Measurements from ENCODE around the gene C9orf50. TPM values are rescaled to one million over a fixed set of nuclear protein-coding genes. Genes with fewer than 3 reads are reported as not detected.

The C9orf50 gene
- total RNA-seq: 0.27 and 0.43 TPM in 2 replicates
- long read RNA-seq: 0 reads

GRCh38 chr9:129620669-129621295, at the start of gene C9orf50:
C9orf50 (minus strand) TSS chr9:129621101; CDS start chr9:129620574, 527 bp downstream.
- Mint-ChIP-seq H3K4me1 (ENCODE audit: low read depth) (peaks cover 3% of the 10 kb centered on the region), H3K27me3 (peaks cover 16% of the 10 kb centered on the region), H3K9me3 (ENCODE audit: low read depth) (no peaks in the 10 kb centered on the region), H3K36me3 (ENCODE audit: insufficient read depth) (no peaks in the 10 kb centered on the region), H3K27ac (no peak within 1 kb of the TSS), H3K4me3 (ENCODE audit: low read depth) (peak within 1 kb of the TSS; percentile 65)
- DNase-seq (ENCODE audit: low spot score, unreplicated experiment): no peak
- no peak for TF ChIP-seq CTCF (IDR thresholded peaks at IDR 0.05; ENCODE audit: unreplicated experiment)

GRCh38 chr9:129669946-129670345, 49.0 kb upstream of the C9orf50 start:
- H3K4me3 Mint-ChIP-seq (ENCODE audit: low read depth): no peak overlapping the region
- no peaks in the 10 kb centered on the region for H3K9me3 Mint-ChIP-seq (ENCODE audit: low read depth)
- TF ChIP-seq CTCF (IDR thresholded peaks at IDR 0.05; ENCODE audit: unreplicated experiment): no peak
- no peak for DNase-seq (ENCODE audit: low spot score, unreplicated experiment)
- H3K27me3 Mint-ChIP-seq: peaks cover 13% of the 10 kb centered on the region
- H3K4me1 Mint-ChIP-seq (ENCODE audit: low read depth): no peaks in the 10 kb centered on the region
- no peak overlapping the region for H3K27ac Mint-ChIP-seq
- no peaks in the 10 kb centered on the region for H3K36me3 Mint-ChIP-seq (ENCODE audit: insufficient read depth)

GRCh38 chr9:129669141-129669718, 48.3 kb upstream of the C9orf50 start:
- H3K36me3 Mint-ChIP-seq (ENCODE audit: insufficient read depth): no peaks in the 10 kb centered on the region
- H3K27ac Mint-ChIP-seq: no peak overlapping the region
- peaks cover 20% of the 10 kb centered on the region for H3K27me3 Mint-ChIP-seq
- no peaks in the 10 kb centered on the region for H3K4me1 Mint-ChIP-seq (ENCODE audit: low read depth)
- H3K4me3 Mint-ChIP-seq (ENCODE audit: low read depth): no peak overlapping the region
- TF ChIP-seq CTCF (IDR thresholded peaks at IDR 0.05; ENCODE audit: unreplicated experiment): no peak
- no peaks in the 10 kb centered on the region for H3K9me3 Mint-ChIP-seq (ENCODE audit: low read depth)
- no peak for DNase-seq (ENCODE audit: low spot score, unreplicated experiment)

GRCh38 chr9:129667850-129668249, 46.9 kb upstream of the C9orf50 start:
- H3K4me1 Mint-ChIP-seq (ENCODE audit: low read depth): no peaks in the 10 kb centered on the region
- DNase-seq (ENCODE audit: low spot score, unreplicated experiment): no peak
- peaks cover 25% of the 10 kb centered on the region for H3K27me3 Mint-ChIP-seq
- H3K36me3 Mint-ChIP-seq (ENCODE audit: insufficient read depth): no peaks in the 10 kb centered on the region
- H3K9me3 Mint-ChIP-seq (ENCODE audit: low read depth): no peaks in the 10 kb centered on the region
- no peak overlapping the region for H3K27ac Mint-ChIP-seq
- no peak for TF ChIP-seq CTCF (IDR thresholded peaks at IDR 0.05; ENCODE audit: unreplicated experiment)
- no peak overlapping the region for H3K4me3 Mint-ChIP-seq (ENCODE audit: low read depth)

GRCh38 chr9:129667378-129667777, 46.5 kb upstream of the C9orf50 start:
- H3K27me3 Mint-ChIP-seq: peaks cover 28% of the 10 kb centered on the region
- no peak overlapping the region for H3K27ac Mint-ChIP-seq
- H3K4me3 Mint-ChIP-seq (ENCODE audit: low read depth): no peak overlapping the region
- H3K4me1 Mint-ChIP-seq (ENCODE audit: low read depth): no peaks in the 10 kb centered on the region
- DNase-seq (ENCODE audit: low spot score, unreplicated experiment): no peak
- TF ChIP-seq CTCF (IDR thresholded peaks at IDR 0.05; ENCODE audit: unreplicated experiment): no peak
- H3K9me3 Mint-ChIP-seq (ENCODE audit: low read depth): no peaks in the 10 kb centered on the region
- no peaks in the 10 kb centered on the region for H3K36me3 Mint-ChIP-seq (ENCODE audit: insufficient read depth)
